IPS-15b (cell line): ENCODE data around the gene RHBDD1.

ENCODE experiments used
- H3K27me3 ChIP-seq: one replicate; pipeline ENCODE4 v1.6.1; 2013; ENCODE audit warnings: low read length; ENCODE audit not compliant: control insufficient read depth, insufficient read depth
- H3K36me3 ChIP-seq: one replicate; pipeline ENCODE4 v1.6.1; 2013; ENCODE audit warnings: low read length; ENCODE audit not compliant: control insufficient read depth, insufficient read depth
- H3K4me1 ChIP-seq: one replicate; pipeline ENCODE4 v1.6.1; 2013; ENCODE audit warnings: mild to moderate bottlenecking, low read length; ENCODE audit not compliant: control insufficient read depth, insufficient read depth
- H3K4me3 ChIP-seq: one replicate; pipeline ENCODE4 v1.5.1; 2013; ENCODE audit warnings: low read depth, low read length
- H3K9ac ChIP-seq: one replicate; pipeline ENCODE4 v1.6.1; 2013; ENCODE audit warnings: low read depth, mild to moderate bottlenecking, low read length
- H3K9me3 ChIP-seq: one replicate; pipeline ENCODE4 v1.6.1; 2013; ENCODE audit warnings: mild to moderate bottlenecking, low read length; ENCODE audit not compliant: control insufficient read depth, insufficient read depth

RHBDD1 gene

DNA sequence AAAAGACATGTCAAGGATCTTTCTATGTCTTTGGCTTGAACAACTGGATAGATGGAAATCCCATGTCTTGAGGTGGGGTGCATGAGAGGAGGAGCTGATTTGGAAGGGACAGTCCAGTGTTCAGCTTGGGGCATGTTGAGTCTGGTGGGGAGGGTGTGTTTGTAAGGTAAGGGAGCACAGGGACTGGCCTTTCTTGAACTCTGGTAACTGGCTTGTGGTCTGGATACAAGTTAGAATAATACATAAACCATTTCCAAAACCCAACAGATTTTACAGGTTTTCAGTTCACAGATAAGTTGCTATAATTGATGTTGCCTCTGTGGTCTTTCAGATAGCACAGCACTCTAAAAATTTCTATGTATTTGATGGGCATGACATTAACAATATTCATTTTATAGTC is 24.2 kb downstream of the RHBDD1 start:
- no peaks in the 10 kb centered on the region for H3K9me3 ChIP-seq
- H3K9ac ChIP-seq = no peak overlapping the region
- H3K4me3 ChIP-seq = no peak overlapping the region
- peaks cover 4% of the 10 kb centered on the region for H3K4me1 ChIP-seq
- no peaks in the 10 kb centered on the region for H3K36me3 ChIP-seq
- no peaks in the 10 kb centered on the region for H3K27me3 ChIP-seq

DNA sequence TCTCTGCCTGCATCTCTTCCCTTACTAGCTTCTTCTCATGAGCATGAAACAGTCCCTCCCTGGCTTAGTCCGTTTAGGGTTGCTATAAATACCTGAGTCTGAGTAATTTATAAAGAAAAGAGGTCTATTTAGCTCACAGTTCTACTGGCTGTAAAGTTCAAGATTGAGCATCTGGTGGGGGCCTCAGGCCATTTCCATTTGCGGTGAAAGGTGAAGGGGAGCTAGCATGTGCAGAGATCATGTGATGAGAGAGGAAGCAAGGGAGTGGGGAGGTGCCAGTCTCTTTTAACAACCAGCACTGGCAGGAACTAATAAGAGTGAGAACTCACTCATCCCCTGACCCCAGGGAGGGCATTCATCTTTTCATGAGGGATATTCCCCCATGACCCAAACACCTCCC is 26.8 kb downstream of the RHBDD1 start:
- H3K9me3 ChIP-seq = no peaks in the 10 kb centered on the region
- no peaks in the 10 kb centered on the region for H3K36me3 ChIP-seq
- peaks cover 7% of the 10 kb centered on the region for H3K4me1 ChIP-seq
- H3K4me3 ChIP-seq = no peak overlapping the region
- no peak overlapping the region for H3K9ac ChIP-seq
- H3K27me3 ChIP-seq = no peaks in the 10 kb centered on the region

DNA sequence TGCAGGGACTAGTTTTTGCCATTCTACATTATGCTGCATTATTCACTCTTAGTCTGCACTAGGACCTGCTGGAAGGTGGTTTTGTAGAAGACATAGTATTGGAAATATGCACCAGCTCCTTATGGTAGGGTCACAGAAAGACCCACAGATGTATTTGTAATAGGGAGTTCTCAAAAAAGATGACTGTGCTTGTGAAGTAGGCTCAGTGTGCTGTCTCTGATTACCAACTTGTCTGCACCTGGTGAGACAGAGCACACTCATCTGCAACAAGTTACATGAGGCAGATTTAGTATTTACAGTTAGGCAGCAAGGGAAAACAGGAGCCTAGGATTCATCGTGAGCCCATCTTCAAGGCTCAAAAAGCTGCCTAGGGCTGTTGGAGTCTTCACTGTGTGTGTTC is 29.4 kb downstream of the RHBDD1 start:
- Histone ChIP-seq H3K9me3 (no peaks in the 10 kb centered on the region), H3K4me3 (no peak overlapping the region), H3K9ac (no peak overlapping the region), H3K36me3 (no peaks in the 10 kb centered on the region), H3K4me1 (peaks cover 24% of the 10 kb centered on the region), H3K27me3 (no peaks in the 10 kb centered on the region)

DNA sequence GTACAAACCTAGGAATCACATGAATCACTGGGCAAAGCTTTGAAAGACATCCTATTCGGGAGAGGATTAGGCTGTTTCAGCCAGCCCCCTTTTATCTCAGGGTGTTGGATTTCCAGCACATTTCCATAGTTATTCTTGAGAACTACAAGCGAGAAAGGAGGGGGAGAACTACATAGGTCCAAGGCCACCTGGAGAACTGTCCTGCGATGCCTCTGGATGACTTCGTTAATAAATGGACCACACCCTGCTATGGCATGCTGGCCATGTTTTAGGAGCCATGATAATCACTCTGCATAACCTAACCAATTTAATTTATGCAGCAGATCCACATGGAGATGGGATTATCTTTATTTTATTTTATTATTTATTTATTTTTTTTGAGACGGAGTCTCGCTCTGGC is 29.9 kb downstream of the RHBDD1 start:
- H3K4me1 ChIP-seq = peaks cover 24% of the 10 kb centered on the region

DNA sequence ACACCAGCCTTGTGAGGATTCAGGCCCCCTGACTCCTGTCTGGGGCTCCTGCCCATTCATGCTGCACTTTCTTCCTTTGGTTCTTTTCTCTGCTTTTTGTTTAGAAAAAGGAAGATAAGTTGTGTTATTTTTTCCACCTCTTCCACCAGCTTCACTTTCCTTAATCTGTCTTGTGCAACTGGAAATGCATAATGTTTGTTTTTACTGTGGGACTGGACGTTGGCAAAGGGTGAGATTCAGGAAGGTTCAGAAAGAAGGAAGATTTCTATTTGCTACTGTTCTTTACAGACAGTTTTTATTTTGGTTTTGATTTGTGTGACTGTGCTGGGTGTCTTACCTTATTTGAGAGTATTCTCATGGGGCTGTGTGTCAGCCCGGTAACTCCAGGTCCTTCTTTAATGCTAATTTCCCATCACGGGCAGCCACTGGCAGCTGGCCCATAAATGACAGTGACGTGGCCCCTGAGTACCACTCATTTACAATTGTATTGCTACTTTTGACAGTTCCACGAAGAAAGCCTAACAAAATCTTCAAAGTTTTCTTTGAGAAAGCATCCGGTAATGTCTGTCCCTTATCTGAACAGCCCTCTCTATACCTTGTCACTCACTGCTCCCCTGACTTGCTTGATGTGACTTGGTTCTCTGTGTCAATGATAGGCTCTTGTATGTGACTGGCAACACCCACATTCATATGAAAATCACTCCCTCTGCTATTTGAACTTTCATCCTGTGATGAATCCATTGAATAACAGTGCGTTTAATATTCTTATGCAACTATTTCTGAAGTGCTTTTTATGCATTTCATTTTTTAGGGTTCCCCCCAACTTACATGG is 32.7 kb downstream of the RHBDD1 start:
- H3K9me3 ChIP-seq = no peaks in the 10 kb centered on the region
- H3K9ac ChIP-seq = no peak overlapping the region

More for the DNA sequence above, 29.9 kb downstream of the RHBDD1 start:
- Histone ChIP-seq H3K36me3 (no peaks in the 10 kb centered on the region), H3K9me3 (no peaks in the 10 kb centered on the region), H3K27me3 (no peaks in the 10 kb centered on the region), H3K4me3 (no peak overlapping the region), H3K9ac (no peak overlapping the region)

DNA sequence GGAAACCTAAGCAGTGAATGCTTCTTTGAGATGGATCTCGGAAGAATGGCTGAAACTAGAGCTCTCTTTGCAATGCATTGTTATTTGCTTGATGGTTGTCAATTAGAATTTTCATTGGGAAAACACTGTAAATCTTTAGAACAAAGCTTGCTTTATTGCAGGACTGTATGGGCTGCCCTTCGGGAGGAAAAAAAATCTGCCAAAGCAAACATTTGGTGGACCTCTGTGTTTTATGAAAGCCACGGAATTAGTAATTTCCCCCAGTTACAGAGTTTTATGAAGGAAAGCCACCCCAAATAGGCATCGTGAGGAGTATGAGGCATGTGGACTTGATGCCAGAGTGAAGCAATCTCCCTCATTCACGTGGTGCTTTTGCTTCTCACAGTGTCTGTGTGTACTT is 33.5 kb downstream of the RHBDD1 start:
- Histone ChIP-seq H3K4me1 (peaks cover 24% of the 10 kb centered on the region), H3K36me3 (no peaks in the 10 kb centered on the region), H3K4me3 (no peak overlapping the region), H3K9ac (no peak overlapping the region), H3K9me3 (no peaks in the 10 kb centered on the region), H3K27me3 (no peaks in the 10 kb centered on the region)

More for the DNA sequence above, 32.7 kb downstream of the RHBDD1 start:
- Histone ChIP-seq H3K27me3 (no peaks in the 10 kb centered on the region), H3K36me3 (no peaks in the 10 kb centered on the region), H3K4me3 (no peak overlapping the region), H3K4me1 (peaks cover 24% of the 10 kb centered on the region)

DNA sequence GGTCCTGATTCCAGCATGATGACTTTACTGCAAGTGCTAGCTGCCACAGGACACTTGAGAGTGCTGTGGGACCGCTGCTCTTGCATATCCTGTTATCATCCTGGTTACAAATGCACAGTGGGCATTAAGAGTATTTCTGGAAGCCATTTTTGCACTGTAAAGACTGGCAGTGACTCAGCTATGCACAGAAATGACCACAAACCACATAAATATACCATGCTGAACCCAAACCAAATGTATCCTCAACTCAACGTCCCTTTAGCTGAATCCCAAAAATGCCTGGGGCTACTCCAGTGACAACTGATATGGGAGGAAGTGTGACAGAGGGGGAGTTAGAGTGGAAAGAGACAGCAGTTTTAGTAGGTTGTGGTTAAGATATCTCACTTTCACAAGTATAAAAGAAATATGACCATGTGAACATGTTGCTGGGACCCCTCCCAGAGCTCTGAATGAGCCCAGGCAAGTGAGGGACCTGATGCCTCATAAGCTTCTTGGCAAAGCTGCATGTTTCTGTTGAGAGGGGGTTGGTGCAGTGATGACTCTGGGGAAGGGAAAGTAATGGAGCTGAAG is 37.3 kb downstream of the RHBDD1 start:
- no peaks in the 10 kb centered on the region for H3K9me3 ChIP-seq
- no peak overlapping the region for H3K4me3 ChIP-seq
- no peaks in the 10 kb centered on the region for H3K27me3 ChIP-seq
- no peak overlapping the region for H3K9ac ChIP-seq
- no peaks in the 10 kb centered on the region for H3K36me3 ChIP-seq
- H3K4me1 ChIP-seq = peaks cover 15% of the 10 kb centered on the region

DNA sequence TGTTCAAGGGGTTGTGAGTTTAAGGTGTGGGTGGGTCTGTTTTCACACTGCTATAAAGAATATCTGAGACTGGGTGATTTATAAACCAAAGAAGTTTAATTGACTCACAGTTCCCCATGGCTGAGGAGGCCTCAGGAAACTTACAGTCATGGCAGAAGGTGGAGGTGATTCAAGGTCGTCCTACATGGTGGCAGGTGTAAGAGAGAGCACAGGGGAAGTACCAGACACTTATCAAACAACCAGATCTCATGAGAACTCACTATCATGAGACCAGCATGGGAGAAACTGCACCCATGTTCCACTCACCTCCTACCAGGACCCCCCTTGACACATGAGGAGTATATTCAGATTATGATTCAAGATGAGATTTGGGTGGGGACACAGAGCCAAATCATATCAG is 38.0 kb downstream of the RHBDD1 start:
- no peak overlapping the region for H3K4me3 ChIP-seq
- no peaks in the 10 kb centered on the region for H3K9me3 ChIP-seq
- H3K4me1 ChIP-seq = peaks cover 8% of the 10 kb centered on the region
- H3K9ac ChIP-seq = no peak overlapping the region
- H3K36me3 ChIP-seq = no peaks in the 10 kb centered on the region
- no peaks in the 10 kb centered on the region for H3K27me3 ChIP-seq

DNA sequence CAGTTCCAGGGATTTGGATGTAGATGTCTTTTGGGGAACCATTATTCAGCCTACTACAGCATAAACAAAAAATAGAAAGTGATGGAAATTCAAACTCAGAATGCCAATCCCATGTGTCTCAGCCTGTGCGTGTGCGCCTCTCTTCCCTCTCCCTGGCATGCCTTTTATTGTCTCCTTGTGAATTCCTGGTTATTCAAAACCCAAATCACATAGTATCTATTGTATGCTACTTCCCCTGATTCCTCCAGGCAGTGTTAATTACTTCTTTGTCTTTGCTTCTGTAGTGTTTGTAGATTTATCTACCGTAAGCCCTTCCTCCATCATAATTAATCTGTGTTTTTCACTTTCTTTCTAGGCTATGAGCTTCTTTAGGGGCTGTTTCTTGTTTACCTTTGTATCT is 38.9 kb downstream of the RHBDD1 start:
- H3K4me1 ChIP-seq = peaks cover 1% of the 10 kb centered on the region
- H3K9ac ChIP-seq = no peak overlapping the region
- no peaks in the 10 kb centered on the region for H3K27me3 ChIP-seq
- no peak overlapping the region for H3K4me3 ChIP-seq
- no peaks in the 10 kb centered on the region for H3K36me3 ChIP-seq
- H3K9me3 ChIP-seq = no peaks in the 10 kb centered on the region

DNA sequence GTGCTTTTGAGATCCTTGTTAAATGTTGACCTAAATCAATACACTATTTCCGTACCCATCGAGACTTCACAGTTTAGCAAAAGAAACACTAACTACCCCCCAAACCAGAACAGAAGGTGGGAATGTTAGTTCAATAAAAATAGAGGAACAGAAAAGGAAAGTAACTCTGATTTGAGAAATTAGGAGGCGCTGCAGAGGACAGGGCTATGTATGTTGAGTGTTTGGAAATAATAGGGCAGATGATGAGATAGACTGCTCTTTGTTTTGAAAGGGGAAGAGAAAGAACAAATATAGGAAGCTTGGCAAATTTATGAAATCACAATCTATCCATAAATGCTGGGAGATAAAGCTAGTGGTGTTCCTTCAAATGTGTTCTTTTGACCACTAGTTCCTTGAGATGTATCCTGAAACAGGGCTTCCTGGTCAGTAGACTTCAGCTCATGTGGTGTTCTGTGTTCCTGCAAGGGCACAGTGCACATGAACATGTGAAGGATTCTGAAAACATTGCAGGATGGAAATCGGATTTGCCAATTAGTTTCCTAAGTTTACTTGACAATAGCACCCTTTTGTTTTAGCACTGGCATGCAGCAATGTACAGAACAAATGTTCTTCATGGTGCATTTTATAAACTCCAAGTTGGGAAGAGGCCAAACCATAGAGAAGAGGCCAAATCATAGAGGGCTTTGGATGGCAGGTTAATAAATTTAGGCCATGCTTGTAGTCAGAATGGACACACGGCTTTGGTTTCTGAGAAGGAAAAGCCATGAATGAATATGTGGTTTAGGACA is 39.8 kb downstream of the RHBDD1 start:
- no peak overlapping the region for H3K9ac ChIP-seq
- H3K4me3 ChIP-seq = no peak overlapping the region
- H3K36me3 ChIP-seq = no peaks in the 10 kb centered on the region
- no peaks in the 10 kb centered on the region for H3K4me1 ChIP-seq
- no peaks in the 10 kb centered on the region for H3K9me3 ChIP-seq
- no peaks in the 10 kb centered on the region for H3K27me3 ChIP-seq

DNA sequence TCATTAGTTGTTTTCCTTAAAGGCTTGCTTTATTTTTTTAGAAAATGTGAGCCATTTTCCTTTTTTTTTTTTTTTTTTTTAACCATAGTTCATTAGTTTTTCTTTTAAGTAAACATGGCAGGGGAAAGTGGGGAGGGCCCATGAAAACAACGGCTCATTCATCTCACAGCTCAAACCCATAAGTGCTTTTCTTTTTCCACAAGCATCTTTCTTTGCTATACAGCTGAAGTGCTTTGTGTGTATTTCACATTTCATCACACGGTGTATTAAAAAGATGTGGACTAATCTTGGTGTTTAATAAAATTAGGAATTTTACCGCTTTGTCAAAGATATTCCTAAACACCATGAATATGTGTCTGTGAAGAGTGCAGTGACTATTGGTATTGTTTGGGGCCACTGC is 41.6 kb downstream of the RHBDD1 start:
- Histone ChIP-seq H3K9me3 (no peaks in the 10 kb centered on the region), H3K9ac (no peak overlapping the region), H3K36me3 (no peaks in the 10 kb centered on the region), H3K4me3 (no peak overlapping the region), H3K27me3 (no peaks in the 10 kb centered on the region), H3K4me1 (no peaks in the 10 kb centered on the region)

DNA sequence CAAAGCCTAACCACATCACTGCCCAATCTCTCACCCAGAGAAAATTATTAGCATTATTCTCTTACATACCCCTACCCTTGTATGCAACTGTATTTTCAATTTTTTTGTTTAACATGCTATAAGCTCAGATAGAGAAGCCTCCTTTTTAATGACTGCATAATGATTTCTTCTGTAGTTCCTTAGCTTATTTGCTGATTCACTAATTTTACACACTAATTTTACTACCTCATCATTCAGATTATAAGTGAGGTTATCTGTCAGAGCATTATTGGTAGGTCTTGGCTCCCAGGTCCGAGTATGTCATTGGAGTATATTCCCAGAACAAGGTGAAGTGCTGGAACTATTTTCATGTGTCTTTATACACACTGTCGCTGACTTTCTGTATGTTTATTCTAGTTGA is 45.4 kb downstream of the RHBDD1 start:
- Histone ChIP-seq H3K9me3 (no peaks in the 10 kb centered on the region), H3K9ac (no peak overlapping the region), H3K4me1 (no peaks in the 10 kb centered on the region), H3K36me3 (no peaks in the 10 kb centered on the region), H3K27me3 (no peaks in the 10 kb centered on the region), H3K4me3 (no peak overlapping the region)
